ENCODE data around the gene SIAH2.

SIAH2 gene

GRCh38 chr3:150775001-150775599, 12.1 kb upstream of the SIAH2 start:
- DNase-seq (ENCODE audit: low read depth in 2 of 2) = no peak

- no peak for DNase-seq (ENCODE audit: low read depth in 2 of 2)
Measured at GRCh38 chr3:150773616-150774192, 10.7 kb upstream of the SIAH2 start.

GRCh38 chr3:150771600-150771999, 8.6 kb upstream of the SIAH2 start:
- DNase-seq (ENCODE audit: low read depth in 2 of 2) = no peak

- DNase-seq (ENCODE audit: low read depth in 2 of 2) = no peak
Measured at GRCh38 chr3:150770681-150771080, 7.7 kb upstream of the SIAH2 start.

GRCh38 chr3:150766742-150767141, 3.8 kb upstream of the SIAH2 start:
- no peak for DNase-seq (ENCODE audit: low read depth in 2 of 2)

GRCh38 chr3:150765949-150766720, 3.2 kb upstream of the SIAH2 start:
- DNase-seq (ENCODE audit: low read depth in 2 of 2) = no peak

GRCh38 chr3:150764967-150765366, 2.0 kb upstream of the SIAH2 start:
- no peak for DNase-seq (ENCODE audit: low read depth in 2 of 2)

GRCh38 chr3:150764566-150764965, 1.6 kb upstream of the SIAH2 start:
- DNase-seq (ENCODE audit: low read depth in 2 of 2) = no peak

GRCh38 chr3:150763841-150764483, 993 bp upstream of the SIAH2 start:
- peak in 1 of 2 donors; percentile 34 for DNase-seq (ENCODE audit: low read depth in 2 of 2)

GRCh38 chr3:150762662-150763121, 277 bp downstream of the SIAH2 start:
- no peak for DNase-seq (ENCODE audit: low read depth in 2 of 2)

- DNase-seq (ENCODE audit: low read depth in 2 of 2) = no peak
Measured at GRCh38 chr3:150761831-150762661, 923 bp downstream of the SIAH2 start.

- no peak for DNase-seq (ENCODE audit: low read depth in 2 of 2)
Measured at GRCh38 chr3:150760431-150761200, 2.4 kb downstream of the SIAH2 start.

GRCh38 chr3:150759947-150760346, 3.0 kb downstream of the SIAH2 start:
- DNase-seq (ENCODE audit: low read depth in 2 of 2) = no peak

GRCh38 chr3:150759319-150759718, 3.6 kb downstream of the SIAH2 start:
- DNase-seq (ENCODE audit: low read depth in 2 of 2) = no peak

- no peak for DNase-seq (ENCODE audit: low read depth in 2 of 2)
Measured at GRCh38 chr3:150757768-150758167, 5.2 kb downstream of the SIAH2 start.

- no peak for DNase-seq (ENCODE audit: low read depth in 2 of 2)
Measured at GRCh38 chr3:150757364-150757763, 5.6 kb downstream of the SIAH2 start.

GRCh38 chr3:150756491-150757059, 6.4 kb downstream of the SIAH2 start:
- no peak for DNase-seq (ENCODE audit: low read depth in 2 of 2)

GRCh38 chr3:150755902-150756301, 7.1 kb downstream of the SIAH2 start:
- no peak for DNase-seq (ENCODE audit: low read depth in 2 of 2)

GRCh38 chr3:150754896-150755295, 8.1 kb downstream of the SIAH2 start:
- DNase-seq (ENCODE audit: low read depth in 2 of 2) = no peak

- DNase-seq (ENCODE audit: low read depth in 2 of 2) = no peak
Measured at GRCh38 chr3:150751781-150752263, 11.1 kb downstream of the SIAH2 start.

Measured in stimulated activated CD8-positive, alpha-beta memory T cell treated with anti-CD3 and anti-CD28 coated beads, Interleukin-7, amount 100 ng/mL, for 1 hour (primary cell).